Fibroblast of peridontal ligament (primary cell): ENCODE measurements around the gene HDDC3.
A peak's percentile ranks its signal among the peaks of the same experiment; 100 is the strongest.

Experiments used
- DNase-seq: peaks from one replicate; pipeline ENCODE4 v3.0.0-alpha.2; 2010; ENCODE audit errors: extremely low read depth

HDDC3 gene

DNA sequence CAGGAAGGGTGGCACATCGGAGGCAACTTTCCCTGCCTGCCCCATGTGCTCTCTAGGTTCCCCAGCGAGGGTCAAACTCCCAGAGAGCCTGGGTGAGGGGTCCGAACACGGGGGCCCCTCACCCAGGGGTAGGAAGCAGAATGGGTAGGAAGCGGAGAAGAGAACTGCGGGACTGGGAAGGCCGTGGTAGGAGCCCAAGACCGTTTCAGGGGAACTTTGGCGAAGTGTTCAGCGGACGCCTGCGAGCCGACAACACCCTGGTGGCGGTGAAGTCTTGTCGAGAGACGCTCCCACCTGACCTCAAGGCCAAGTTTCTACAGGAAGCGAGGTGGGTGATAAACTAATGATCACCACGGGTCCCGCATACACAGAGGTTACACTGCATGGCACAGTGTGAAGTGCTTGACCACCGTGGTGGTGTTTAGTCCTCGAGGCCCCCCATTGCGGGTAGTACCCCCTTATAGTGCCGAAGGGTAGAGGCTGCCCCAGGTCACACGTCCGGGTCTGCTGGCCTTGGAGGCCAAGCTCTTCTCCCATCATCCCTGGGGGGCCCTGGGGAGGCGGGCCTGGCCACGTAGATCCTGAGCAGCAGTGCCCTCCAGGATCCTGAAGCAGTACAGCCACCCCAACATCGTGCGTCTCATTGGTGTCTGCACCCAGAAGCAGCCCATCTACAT is 39.7 kb downstream of the HDDC3 start:
- DNase-seq, result no peak

DNA sequence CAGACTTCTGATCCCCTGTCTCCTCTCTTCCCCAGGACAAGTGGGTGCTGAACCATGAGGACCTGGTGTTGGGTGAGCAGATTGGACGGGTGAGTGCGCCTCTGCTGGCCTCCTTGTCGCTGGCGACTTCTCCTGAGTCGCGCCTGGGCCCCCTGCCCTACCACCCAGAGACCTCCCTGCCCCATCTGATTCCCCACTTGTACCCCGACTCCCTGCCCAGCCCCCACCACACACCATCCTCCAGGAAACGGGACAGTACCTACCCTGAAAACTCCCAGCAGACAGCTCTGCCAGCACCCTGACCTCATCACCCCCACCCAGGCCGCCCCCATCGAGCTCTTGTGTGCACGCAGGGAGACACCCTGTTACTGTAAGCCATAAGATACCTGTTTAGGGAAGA is 40.3 kb downstream of the HDDC3 start:
- no peak for DNase-seq

- no peak for DNase-seq
These were observed 40.9 kb downstream of the HDDC3 start for GRCh38 chr15:90891346-90891949.

GRCh38 chr15:90890839-90891238 is 41.5 kb downstream of the HDDC3 start:
- DNase-seq, result no peak

GRCh38 chr15:90889736-90890456 is 42.5 kb downstream of the HDDC3 start:
- no peak for DNase-seq

GRCh38 chr15:90889313-90889730 is 43.0 kb downstream of the HDDC3 start:
- DNase-seq, result no peak

DNA sequence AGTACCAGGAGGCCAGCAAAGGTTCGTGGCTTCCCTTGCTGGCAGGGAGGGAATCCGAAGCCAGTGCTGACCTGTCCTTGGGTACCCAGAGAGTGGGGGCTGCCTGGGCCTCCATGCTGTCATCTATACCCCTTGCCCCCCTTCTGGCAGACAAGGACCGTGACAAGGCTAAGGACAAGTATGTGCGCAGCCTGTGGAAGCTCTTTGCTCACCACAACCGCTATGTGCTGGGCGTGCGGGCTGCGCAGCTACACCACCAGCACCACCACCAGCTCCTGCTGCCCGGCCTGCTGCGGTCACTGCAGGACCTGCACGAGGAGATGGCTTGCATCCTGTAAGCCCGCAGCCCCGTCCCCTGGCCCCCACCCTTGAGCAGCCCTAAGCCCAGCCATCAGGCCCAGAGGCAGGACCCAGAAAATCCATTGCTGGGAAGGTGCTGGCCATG is 45.3 kb downstream of the HDDC3 start:
- DNase-seq, result no peak

DNA sequence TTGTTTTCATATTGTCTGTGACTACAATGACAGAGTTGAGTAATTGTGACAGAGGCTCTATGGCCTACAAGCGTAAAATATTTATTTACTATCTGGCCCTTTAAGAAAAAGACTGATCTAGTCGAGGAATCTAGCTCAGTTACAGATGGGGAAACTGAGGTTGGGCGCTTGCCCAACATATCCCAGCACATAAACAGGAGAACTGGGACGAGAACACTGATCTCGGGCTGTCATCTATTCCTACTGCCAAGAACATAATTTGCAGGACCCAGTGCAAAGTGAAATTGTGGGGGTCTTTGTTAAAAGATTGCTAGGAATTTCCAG is 46.1 kb downstream of the HDDC3 start:
- no peak for DNase-seq

- peak; percentile 66 for DNase-seq
These were observed 46.7 kb downstream of the HDDC3 start for GRCh38 chr15:90885432-90886290.

DNA sequence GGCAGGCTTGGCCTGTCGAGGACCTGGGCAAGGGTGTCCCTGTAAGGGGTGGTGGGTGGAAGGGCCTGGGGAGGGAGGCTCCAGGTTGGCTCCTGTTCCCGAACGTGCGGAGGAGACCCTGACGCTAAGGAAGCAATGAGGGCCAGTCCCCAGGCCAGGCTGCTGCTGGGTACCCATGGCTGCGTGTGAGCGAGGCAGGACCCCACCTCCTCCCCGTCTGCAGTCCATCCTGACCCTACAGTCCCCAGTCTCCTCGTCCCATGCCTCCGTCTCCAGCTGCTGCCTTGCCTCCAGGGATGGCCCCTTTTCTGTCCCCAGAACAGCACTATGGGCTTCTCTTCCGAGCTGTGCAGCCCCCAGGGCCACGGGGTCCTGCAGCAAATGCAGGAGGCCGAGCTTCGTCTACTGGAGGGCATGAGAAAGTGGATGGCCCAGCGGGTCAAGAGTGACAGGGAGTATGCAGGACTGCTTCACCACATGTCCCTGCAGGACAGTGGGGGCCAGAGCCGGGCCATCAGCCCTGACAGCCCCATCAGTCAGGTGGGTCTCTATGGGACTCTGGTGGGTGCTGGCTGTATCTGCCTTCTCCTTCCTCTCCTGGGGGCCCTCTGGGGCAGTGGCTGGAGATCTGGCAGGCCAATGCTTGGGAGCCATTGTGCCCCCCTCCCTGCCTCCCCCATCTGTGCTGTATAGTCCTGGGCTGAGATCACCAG is 47.5 kb downstream of the HDDC3 start:
- no peak for DNase-seq

DNA sequence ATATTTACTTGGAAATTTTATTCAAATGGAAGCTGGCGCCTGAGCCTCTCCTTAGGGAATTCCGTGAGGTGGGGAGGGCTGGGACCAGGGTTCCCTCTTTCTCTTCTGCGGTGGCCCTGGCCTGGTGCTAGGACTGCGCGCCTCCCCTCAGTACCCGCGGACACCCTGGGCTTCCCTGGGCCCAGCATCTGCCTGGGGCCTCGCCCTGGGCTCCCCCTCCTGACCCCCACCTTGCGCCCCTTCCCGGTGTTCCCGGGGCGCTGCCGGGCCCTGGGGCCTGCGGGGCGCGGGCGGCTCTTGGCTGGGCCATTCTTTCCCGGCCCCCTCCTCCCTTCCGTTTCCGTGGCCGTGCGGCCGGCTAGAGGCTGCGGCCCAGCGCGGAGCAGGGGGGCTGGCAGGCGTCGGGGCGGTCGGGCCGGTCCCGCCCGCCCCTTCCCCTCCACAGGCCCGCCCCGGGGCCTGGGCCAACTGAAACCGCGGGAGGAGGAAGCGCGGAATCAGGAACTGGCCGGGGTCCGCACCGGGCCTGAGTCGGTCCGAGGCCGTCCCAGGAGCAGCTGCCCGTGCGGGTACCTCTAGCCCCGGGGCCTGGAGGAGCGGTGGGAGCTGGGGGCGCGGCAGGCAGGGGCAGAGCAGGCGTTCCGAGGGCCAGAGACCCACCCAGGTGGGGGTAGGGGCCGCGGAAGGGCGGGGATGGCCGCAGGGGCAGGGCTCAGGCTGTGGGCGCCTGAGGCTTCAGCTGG is 48.2 kb downstream of the HDDC3 start, which contains the start of gene FES:
TSS of gene FES (plus strand) at position 529 of the 743 bp plus-strand sequence. CDS start 542 bp downstream, outside the sequence.
- DNase-seq, result peak; percentile 52

DNA sequence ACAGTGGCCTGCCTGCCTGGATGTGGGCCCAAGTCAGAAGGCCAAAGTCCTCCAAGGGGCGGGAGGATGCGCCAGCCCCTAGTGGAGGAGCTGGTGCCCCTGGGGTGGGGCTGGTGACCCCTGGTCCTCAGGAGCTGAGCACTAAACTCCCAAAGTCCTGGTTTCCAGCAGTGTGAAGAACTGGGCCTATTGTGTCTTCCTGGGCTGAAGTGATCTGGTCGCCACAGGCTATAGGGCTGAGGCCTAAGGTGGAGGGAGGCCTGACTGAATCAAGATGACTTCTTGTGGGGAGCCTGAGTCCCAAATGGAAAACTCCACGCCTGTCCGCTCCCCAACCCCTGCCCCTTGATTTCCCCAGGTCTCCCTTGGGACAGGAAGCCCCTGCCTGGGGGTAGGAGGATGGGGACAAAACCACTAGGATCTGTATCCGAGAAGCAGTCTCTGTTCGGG is 48.8 kb downstream of the HDDC3 start:
- DNase-seq, result no peak

DNA sequence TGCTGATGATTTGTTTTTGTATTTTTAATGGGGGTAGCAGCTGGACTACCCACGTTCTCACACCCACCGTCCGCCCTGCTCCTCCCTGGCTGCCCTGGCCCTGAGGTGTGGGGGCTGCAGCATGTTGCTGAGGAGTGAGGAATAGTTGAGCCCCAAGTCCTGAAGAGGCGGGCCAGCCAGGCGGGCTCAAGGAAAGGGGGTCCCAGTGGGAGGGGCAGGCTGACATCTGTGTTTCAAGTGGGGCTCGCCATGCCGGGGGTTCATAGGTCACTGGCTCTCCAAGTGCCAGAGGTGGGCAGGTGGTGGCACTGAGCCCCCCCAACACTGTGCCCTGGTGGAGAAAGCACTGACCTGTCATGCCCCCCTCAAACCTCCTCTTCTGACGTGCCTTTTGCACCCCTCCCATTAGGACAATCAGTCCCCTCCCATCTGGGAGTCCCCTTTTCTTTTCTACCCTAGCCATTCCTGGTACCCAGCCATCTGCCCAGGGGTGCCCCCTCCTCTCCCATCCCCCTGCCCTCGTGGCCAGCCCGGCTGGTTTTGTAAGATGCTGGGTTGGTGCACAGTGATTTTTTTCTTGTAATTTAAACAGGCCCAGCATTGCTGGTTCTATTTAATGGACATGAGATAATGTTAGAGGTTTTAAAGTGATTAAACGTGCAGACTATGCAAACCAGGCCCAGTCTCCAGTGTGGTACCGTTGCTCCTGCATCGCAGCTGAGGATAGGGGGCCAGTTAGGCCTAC is 49.4 kb downstream of the HDDC3 start:
- no peak for DNase-seq

DNA sequence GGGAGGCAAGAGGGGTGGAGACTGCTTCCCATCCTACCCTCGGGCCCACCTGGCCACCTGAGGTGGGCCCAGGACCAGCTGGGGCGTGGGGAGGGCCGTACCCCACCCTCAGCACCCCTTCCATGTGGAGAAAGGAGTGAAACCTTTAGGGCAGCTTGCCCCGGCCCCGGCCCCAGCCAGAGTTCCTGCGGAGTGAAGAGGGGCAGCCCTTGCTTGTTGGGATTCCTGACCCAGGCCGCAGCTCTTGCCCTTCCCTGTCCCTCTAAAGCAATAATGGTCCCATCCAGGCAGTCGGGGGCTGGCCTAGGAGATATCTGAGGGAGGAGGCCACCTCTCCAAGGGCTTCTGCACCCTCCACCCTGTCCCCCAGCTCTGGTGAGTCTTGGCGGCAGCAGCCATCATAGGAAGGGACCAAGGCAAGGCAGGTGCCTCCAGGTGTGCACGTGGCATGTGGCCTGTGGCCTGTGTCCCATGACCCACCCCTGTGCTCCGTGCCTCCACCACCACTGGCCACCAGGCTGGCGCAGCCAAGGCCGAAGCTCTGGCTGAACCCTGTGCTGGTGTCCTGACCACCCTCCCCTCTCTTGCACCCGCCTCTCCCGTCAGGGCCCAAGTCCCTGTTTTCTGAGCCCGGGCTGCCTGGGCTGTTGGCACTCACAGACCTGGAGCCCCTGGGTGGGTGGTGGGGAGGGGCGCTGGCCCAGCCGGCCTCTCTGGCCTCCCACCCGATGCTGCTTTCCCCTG is 50.2 kb downstream of the HDDC3 start:
- DNase-seq, result no peak

GRCh38 chr15:90881181-90881977 is 51.0 kb downstream of the HDDC3 start:
- no peak for DNase-seq

DNA sequence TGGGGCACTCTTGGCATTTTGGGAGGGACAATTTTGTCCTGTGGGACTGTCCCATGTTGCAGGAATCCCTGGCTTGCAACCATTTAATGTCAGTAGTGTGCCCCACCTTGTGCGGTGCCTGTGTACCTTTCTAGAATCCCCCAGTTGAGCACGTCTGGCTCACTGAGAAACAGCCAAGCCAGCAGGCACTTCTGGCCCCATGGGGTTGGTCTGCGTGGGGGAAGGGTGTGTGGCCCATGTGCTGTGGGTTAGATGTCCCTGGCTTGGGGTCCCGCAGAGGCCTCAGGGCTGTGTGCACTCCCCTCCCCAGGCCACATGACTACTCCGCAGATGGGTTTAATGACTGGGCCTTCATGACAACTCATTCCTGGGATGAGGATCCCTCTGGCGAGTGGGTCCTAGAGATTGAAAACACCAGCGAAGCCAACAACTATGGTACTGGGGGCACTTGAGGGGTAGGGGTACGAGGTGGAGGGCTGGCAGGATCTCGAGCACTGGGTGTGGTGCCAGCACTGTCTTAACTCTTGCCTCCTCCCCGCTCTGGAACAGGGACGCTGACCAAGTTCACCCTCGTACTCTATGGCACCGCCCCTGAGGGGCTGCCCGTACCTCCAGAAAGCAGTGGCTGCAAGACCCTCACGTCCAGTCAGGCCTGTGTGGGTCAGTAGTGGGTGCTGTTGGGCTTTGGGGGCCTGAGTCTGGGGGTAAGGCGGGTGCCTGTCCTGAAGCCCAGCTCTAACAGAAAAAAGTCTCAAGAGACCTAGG is 51.8 kb downstream of the HDDC3 start:
- no peak for DNase-seq
